Loucy (cell line): Measurements from ENCODE around the gene ABLIM2.

Experiments
- EZH2phosphoT487 ChIP-seq: fragments of 200-600 bp; IDR thresholded peaks from 2 replicates; pipeline ENCODE4 v1.6.1; 2018; ENCODE audit warnings: antibody characterized with exemption, mild to moderate bottlenecking, moderate library complexity, borderline replicate concordance
- TF ChIP-seq, protein P1 (sequence below): fragments of 200-600 bp; sonication (generic); conservative IDR thresholded peaks from 2 replicates; pipeline ENCODE4 v1.5.1; 2014; ENCODE audit warnings: mild to moderate bottlenecking, antibody characterized with exemption, low read length

- TF ChIP-seq, protein P1, sequence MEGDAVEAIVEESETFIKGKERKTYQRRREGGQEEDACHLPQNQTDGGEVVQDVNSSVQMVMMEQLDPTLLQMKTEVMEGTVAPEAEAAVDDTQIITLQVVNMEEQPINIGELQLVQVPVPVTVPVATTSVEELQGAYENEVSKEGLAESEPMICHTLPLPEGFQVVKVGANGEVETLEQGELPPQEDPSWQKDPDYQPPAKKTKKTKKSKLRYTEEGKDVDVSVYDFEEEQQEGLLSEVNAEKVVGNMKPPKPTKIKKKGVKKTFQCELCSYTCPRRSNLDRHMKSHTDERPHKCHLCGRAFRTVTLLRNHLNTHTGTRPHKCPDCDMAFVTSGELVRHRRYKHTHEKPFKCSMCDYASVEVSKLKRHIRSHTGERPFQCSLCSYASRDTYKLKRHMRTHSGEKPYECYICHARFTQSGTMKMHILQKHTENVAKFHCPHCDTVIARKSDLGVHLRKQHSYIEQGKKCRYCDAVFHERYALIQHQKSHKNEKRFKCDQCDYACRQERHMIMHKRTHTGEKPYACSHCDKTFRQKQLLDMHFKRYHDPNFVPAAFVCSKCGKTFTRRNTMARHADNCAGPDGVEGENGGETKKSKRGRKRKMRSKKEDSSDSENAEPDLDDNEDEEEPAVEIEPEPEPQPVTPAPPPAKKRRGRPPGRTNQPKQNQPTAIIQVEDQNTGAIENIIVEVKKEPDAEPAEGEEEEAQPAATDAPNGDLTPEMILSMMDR = no peak
- no peak for TF ChIP-seq EZH2phosphoT487
These were observed 179.0 kb downstream of the ABLIM2 start for GRCh38 chr4:7979652-7979968.
